ENCODE data around the gene SPIB. TPM values are rescaled to one million over a fixed set of nuclear protein-coding genes. Genes with fewer than 3 reads are reported as not detected.

SPIB gene
- total RNA-seq, 1 donor = not detected

DNA sequence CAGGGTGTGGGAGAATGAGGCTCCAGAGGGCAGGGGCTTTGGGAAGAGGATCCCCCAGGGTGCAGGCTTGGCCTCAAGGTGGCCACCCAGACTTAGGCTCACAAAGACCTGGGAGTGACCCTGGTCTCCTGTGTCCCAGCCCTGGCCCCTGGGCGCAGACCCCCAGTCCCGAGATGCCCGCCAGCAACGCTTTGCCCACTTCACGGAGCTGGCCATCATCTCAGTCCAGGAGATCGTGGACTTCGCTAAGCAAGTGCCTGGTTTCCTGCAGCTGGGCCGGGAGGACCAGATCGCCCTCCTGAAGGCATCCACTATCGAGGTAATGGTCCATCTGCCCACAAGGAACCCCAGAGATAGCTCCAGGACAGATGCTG lies 39.9 kb upstream of the SPIB start:
- no peak for DNase-seq (ENCODE audit: low read depth)
- TF ChIP-seq, protein P1, sequence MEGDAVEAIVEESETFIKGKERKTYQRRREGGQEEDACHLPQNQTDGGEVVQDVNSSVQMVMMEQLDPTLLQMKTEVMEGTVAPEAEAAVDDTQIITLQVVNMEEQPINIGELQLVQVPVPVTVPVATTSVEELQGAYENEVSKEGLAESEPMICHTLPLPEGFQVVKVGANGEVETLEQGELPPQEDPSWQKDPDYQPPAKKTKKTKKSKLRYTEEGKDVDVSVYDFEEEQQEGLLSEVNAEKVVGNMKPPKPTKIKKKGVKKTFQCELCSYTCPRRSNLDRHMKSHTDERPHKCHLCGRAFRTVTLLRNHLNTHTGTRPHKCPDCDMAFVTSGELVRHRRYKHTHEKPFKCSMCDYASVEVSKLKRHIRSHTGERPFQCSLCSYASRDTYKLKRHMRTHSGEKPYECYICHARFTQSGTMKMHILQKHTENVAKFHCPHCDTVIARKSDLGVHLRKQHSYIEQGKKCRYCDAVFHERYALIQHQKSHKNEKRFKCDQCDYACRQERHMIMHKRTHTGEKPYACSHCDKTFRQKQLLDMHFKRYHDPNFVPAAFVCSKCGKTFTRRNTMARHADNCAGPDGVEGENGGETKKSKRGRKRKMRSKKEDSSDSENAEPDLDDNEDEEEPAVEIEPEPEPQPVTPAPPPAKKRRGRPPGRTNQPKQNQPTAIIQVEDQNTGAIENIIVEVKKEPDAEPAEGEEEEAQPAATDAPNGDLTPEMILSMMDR (IDR thresholded peaks at IDR 0.05; ENCODE audit: insufficient read depth, low read length) = no peak

DNA sequence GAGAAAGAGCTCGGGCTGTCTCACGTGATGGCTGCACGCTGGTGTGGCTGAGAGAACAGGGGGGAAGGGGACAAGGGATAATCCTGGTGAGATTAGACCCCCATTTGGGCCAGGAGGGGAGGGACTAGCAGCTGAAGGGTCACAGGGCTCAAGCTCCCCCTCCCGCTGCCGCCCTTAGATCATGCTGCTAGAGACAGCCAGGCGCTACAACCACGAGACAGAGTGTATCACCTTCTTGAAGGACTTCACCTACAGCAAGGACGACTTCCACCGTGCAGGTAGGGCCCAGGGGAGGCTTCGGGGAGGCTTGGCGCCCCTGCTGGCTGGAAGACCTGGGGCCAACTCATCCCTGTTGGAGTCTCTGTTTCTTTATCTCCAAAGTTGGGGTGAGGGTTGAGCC lies 39.1 kb upstream of the SPIB start:
- no peak for DNase-seq (ENCODE audit: low read depth)
- H3K4me3 ChIP-seq (ENCODE audit: low read depth, low read length) = no peak overlapping the region
- TF ChIP-seq, protein P1 (IDR thresholded peaks at IDR 0.05; ENCODE audit: insufficient read depth, low read length) = no peak

More for the DNA sequence above, 39.9 kb upstream of the SPIB start:
- no peak overlapping the region for H3K4me3 ChIP-seq (ENCODE audit: low read depth, low read length)

DNA sequence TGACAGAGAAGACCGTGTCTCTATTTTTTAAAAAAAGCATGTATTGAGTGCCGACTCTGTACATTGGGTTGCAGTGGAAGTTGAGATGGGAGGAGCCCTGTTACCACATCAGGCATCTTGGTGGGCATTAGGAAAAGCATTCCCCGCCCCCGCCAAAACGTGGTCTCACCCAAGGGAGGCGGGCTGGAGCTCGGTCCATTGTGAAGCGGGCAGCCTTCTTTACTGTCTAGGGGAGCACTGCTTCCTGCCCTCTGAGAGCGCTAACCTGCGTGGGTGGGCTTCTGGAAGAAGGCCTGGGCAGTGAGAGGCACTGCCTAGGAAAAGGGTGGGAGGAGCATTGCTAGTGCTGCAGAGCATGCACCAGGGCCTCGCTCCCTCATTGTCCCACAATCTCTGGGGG lies 38.6 kb upstream of the SPIB start:
- no peak for DNase-seq (ENCODE audit: low read depth)
- no peak overlapping the region for H3K4me3 ChIP-seq (ENCODE audit: low read depth, low read length)
- TF ChIP-seq, protein P1 (IDR thresholded peaks at IDR 0.05; ENCODE audit: insufficient read depth, low read length) = no peak

DNA sequence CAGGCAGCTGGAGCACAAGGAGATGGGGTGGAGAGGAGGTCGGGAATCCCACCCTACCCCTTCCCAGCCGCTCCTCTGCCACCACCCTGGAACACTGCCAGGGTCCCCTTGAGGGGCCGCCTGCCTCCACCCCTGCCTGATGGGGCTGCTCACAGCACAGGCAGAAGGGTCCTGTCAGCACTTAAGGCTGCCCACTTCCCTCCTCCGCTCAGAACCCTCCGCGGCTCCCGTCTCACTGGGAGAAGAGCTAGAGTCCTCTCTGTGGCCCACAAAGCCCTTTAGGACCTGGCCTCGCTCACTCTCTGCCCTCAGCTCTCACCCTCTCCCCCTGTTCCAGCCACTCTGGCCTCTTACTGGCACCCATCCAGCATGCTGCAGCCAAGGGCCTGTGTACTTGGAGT lies 38.0 kb upstream of the SPIB start:
- TF ChIP-seq, protein P1 (IDR thresholded peaks at IDR 0.05; ENCODE audit: insufficient read depth, low read length) = no peak
- H3K4me3 ChIP-seq (ENCODE audit: low read depth, low read length) = no peak overlapping the region
- no peak for DNase-seq (ENCODE audit: low read depth)

DNA sequence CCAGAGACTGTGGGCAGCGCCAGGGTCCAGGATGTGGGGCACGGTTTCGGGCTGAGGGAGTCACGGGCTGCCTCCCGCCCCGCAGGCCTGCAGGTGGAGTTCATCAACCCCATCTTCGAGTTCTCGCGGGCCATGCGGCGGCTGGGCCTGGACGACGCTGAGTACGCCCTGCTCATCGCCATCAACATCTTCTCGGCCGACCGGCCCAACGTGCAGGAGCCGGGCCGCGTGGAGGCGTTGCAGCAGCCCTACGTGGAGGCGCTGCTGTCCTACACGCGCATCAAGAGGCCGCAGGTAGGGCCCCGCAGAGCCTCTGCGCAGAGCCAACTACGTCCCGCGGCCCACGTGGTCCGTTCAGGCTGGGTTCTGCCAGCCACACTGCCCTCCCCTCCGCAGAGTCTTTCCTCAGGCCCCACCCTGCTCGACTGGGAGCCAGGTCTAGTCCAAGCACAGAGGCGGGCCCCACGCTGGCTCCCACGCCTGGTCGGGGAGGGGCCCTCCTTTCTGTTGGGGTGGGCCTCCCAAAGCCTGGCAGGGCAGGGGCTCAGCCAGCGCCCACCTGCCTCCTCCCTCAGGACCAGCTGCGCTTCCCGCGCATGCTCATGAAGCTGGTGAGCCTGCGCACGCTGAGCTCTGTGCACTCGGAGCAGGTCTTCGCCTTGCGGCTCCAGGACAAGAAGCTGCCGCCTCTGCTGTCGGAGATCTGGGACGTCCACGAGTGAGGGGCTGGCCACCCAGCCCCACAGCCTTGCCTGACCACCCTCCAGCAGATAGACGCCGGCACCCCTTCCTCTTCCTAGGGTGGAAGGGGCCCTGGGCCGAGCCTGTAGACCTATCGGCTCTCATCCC lies 36.6 kb upstream of the SPIB start:
- no peak for DNase-seq (ENCODE audit: low read depth)
- TF ChIP-seq, protein P1 (IDR thresholded peaks at IDR 0.05; ENCODE audit: insufficient read depth, low read length) = no peak
- H3K4me3 ChIP-seq (ENCODE audit: low read depth, low read length) = no peak overlapping the region

DNA sequence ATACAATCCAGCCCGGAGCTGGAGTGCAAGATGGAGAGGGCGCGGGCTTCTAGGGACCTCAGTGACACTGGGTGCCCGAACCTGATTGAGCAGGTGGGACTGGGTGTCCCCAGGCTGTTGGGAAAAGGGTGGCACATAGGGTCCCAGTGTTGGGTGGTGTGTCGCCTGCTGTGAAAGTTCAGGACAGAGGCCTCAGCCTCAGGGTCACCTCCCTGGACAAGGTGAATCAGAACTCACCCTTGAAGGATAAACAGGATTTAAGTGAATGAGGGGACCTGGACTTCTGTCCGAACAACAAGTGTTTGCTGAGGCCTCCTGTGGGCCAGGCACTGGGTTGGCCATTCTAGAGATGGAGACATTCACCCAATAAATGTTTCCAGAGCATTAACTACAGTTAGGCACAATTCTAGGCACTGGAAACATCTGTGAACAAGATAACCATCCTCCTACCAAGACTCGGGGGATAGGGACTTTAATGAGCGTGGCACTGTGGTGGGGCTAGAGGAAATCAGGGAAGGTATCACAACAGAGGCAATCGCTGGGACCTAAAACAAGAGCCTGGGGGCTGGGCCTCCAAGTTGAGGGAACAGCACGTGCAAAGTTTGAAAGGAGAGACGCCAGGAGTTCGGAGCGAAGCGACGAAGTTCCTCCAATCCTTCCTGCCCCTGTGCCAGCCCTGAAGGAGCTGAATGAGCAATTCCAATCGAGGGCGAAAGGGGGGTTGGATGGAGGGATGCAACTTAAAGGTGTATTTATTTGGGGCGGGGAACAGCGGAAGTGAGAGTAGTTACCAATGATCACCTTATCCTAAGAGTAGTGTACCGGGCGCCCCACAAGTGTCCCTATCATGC lies 35.5 kb upstream of the SPIB start:
- TF ChIP-seq, protein P1 (IDR thresholded peaks at IDR 0.05; ENCODE audit: insufficient read depth, low read length) = no peak
- H3K4me3 ChIP-seq (ENCODE audit: low read depth, low read length) = peak overlapping the region; percentile 81
- DNase-seq (ENCODE audit: low read depth) = no peak

Data from fibroblast of the aortic adventitia (primary cell).